Activated CD4-positive, alpha-beta T cell treated with anti-CD3 and anti-CD28 coated beads for 36 hours (primary cell): ENCODE results near the gene TNKS2. TPM values are rescaled to one million over a fixed set of nuclear protein-coding genes. Genes with fewer than 3 reads are reported as not detected.

Experiments used
- ATAC-seq: fragments of 200-7000 bp; cut with Tn5 transposase; one replicate; pipeline ENCODE4 v1.10.0; 2021; ENCODE audit warnings: mild to moderate bottlenecking, moderate library complexity
- CTCF ChIA-PET: fragments of 350-600 bp; sonication (Branson Sonifier 250); formaldehyde crosslinking; loops from one replicate; lab custom pipeline; 2021; ENCODE audit warnings: antibody characterized with exemption; lab: Charles Lee
- POLR2A ChIA-PET: fragments of 350-600 bp; sonication (Branson Sonifier 250); formaldehyde crosslinking; loops from one replicate; lab custom pipeline; 2021; ENCODE audit warnings: antibody characterized with exemption, inconsistent platforms; lab: Charles Lee
- DNase-seq: peaks from one replicate; pipeline ENCODE4 v3.0.0-alpha.2; 2020
- H3K27ac Mint-ChIP-seq: one replicate; pipeline ENCODE4 v1.8.0; 2021; ENCODE audit warnings: mixed read lengths
- H3K27me3 Mint-ChIP-seq: one replicate; pipeline ENCODE4 v1.8.0; 2021; ENCODE audit warnings: mixed read lengths
- H3K36me3 Mint-ChIP-seq: one replicate; pipeline ENCODE4 v1.8.0; 2021; ENCODE audit warnings: low read depth, mixed read lengths
- H3K4me1 Mint-ChIP-seq: one replicate; pipeline ENCODE4 v1.8.0; 2021; ENCODE audit warnings: mixed read lengths
- H3K4me3 Mint-ChIP-seq: one replicate; pipeline ENCODE4 v1.8.0; 2021; ENCODE audit warnings: mild to moderate bottlenecking, moderate library complexity, mixed read lengths
- H3K9me3 Mint-ChIP-seq: one replicate; pipeline ENCODE4 v1.8.0; 2021; ENCODE audit warnings: low read depth, mixed read lengths
- intact Hi-C, 2 experiments: fragments of 100-400 bp; cut with DNase I in 1 of 2; cut with micrococcal nuclease in 1 of 2; formaldehyde crosslinking; loops; one replicate each; pipeline versions ENCODE4 v1.14.2 to v1.15.1; 2022 to 2024; cut with DNase I, micrococcal nuclease
- total RNA-seq, 2 experiments: library from RNA; stranded (reverse); gene quantifications; one replicate each; pipeline ENCODE4 v1.2.3, GENCODE V29; 2021

The TNKS2 gene
- total RNA-seq, 2 experiments from 2014 or later = 32.0 to 35.7 TPM

DNA sequence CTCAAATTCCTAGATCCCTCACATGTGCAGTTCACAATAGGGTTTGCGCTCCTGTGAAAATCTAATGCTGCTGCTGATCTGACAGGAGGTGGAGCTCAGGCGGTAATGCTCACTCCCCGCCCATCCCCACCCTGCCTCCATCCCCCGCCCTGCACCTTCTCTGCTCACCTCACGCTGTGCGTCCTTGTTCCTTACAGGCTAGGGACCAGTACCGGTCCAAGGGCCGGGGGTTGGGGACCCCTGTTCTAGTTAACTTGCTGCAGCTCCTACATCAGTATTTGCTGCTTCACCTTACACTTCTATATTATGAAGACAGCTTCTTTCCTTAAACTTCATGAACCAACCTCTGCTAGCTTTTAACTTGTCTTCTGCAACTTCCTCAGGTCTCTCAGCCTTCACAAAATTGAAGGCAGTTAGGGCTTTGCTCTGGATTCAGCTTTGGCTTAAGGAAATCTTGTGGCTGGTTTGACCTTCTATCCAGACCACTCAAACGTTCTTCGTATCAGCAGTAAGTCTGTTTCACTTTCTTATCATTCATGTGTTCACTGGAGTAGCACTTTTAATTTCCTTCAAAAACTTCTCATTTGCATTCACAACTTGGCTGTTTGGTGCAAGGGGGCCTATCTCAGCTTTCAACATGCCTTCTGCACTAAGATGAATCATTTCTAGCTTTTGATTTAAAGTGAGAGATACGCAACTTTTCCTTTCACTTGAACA, 1.7 kb upstream of the TNKS2 start:
- H3K27ac Mint-ChIP-seq = peak overlapping the region; percentile 94

DNA sequence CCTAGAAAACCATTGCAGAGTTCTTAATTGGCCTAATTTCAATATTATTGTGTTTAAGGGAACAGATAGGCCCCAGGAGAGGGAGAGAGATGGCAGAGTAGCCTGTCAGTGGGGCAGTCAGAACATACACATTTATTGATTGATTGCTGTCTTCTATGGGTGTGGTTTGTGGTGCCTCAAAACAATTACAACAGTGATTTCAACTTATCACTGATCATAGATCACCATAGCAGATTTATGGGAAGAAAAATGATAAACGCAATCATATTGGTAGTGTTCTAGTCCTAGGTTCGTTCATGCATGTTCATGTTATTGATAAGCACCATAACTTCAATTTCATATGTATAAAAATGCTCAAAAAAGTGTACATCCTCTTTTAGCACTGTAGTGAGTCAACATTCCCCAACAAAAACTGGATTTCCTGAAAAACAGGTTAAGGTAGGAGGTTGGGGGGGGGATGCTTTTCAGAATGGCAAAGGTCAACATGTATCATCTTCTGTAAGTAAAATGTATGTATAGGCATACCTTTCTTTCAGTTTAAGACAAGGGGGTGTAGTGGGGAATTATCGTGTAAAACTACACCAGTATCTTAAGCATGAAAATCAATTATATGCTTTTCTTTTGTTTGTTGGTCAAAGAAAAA, 1.1 kb upstream of the TNKS2 start:
- H3K4me3 Mint-ChIP-seq = peak overlapping the region; percentile 94
- ATAC-seq = no peak
- ChIA-PET CTCF (interaction anchor here (0.8 to 2.4 kb wide), 6 partner anchors 8 to 127 kb away, joined by 3 to 14 read pairs (median 3); partner anchors contain the start of gene BTAF1), POLR2A (interaction anchor here (0.5 to 1.1 kb wide), 5 partner anchors 14 to 126 kb away, joined by 3 to 5 read pairs (median 4); partner anchors contain the start of gene BTAF1)
- H3K4me1 Mint-ChIP-seq = peaks cover 42% of the 10 kb centered on the region
- H3K27me3 Mint-ChIP-seq = no peaks in the 10 kb centered on the region
- peak overlapping the region; percentile 94 for H3K27ac Mint-ChIP-seq
- H3K9me3 Mint-ChIP-seq = no peaks in the 10 kb centered on the region
- intact Hi-C loops = loop anchor here (1.0 to 10.0 kb wide), 11 partner anchors 38 to 1905 kb away; partner anchors contain the start of genes BTAF1 (in 1 of the 2), EXOC6 (in 1 of the 2), FGFBP3 (in 1 of the 2) and FRA10AC1 (in 1 of the 2)
- H3K36me3 Mint-ChIP-seq = peaks cover 28% of the 10 kb centered on the region
- DNase-seq = no peak

More for the DNA sequence above, 1.7 kb upstream of the TNKS2 start:
- Mint-ChIP-seq H3K9me3 (no peaks in the 10 kb centered on the region), H3K36me3 (peaks cover 24% of the 10 kb centered on the region), H3K27me3 (no peaks in the 10 kb centered on the region), H3K4me1 (peaks cover 35% of the 10 kb centered on the region), H3K4me3 (peak overlapping the region; percentile 94)
- intact Hi-C loops = loop anchor here (1.0 to 10.0 kb wide), 14 partner anchors 38 to 1906 kb away; partner anchors contain the start of genes BTAF1 (in 1 of the 2), EXOC6 (in 1 of the 2), FGFBP3 (in 1 of the 2) and FRA10AC1 (in 1 of the 2)
- CTCF ChIA-PET = interaction anchor here (0.7 to 2.4 kb wide), 7 partner anchors 9 to 167 kb away, joined by 3 to 10 read pairs (median 3); partner anchors contain the start of gene BTAF1
- peak; percentile 80 for DNase-seq
- ATAC-seq = peak; percentile 66
- POLR2A ChIA-PET = interaction anchor here (0.5 to 1.1 kb wide), 3 partner anchors 15 to 127 kb away, joined by 3 to 5 read pairs (median 4); partner anchors contain the start of gene BTAF1

DNA sequence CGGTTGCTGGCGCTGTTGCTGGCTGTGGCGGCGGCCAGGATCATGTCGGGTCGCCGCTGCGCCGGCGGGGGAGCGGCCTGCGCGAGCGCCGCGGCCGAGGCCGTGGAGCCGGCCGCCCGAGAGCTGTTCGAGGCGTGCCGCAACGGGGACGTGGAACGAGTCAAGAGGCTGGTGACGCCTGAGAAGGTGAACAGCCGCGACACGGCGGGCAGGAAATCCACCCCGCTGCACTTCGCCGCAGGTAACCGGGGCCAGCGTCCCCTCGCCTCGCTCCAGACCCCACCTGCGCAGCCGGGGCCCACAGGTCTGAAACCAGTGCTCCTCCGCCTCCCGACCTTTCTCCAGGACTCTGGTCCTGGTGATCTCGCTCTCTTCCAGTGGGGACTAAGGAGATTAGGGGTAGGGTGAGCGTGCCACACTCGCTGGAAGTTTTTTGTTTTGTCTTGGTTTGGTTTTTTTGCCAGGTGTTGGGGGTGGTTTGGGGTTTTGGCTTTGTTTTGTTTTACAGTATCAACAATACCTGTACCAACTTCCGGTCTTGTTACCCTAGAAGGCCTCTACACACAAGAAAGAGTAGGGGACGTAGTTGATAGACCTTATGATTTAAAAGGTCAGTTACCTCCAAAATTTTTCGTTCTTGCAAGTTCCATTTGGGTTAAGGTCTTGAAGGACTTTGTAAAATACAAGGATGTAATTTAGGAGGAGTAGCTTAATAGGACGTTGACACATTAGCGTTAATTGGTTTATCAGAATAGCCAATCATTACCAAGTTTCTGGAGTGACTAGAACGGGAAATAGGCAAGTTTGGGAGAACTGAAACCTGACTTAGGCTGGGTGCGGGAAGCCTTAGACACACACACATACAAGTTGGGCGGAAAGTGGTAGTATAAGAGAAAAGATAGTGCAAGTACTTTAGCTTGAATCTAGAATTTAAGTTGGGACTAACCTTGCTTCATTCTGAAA, 704 bp downstream of the TNKS2 start:
- H3K36me3 Mint-ChIP-seq = peaks cover 41% of the 10 kb centered on the region
- H3K4me1 Mint-ChIP-seq = peaks cover 59% of the 10 kb centered on the region
- no peaks in the 10 kb centered on the region for H3K9me3 Mint-ChIP-seq
- DNase-seq = peak; percentile 69
- intact Hi-C loops = loop anchor here (1.0 to 10.0 kb wide), 14 partner anchors 109 to 1903 kb away; partner anchors contain the start of genes BTAF1 (in 1 of the 2), CPEB3 (in 1 of the 2), EXOC6 (in 1 of the 2) and FRA10AC1 (in 1 of the 2)
- peak; percentile 14 for ATAC-seq
- peak overlapping the region; percentile 99 for H3K27ac Mint-ChIP-seq
- POLR2A ChIA-PET = interaction anchor here (0.8 kb wide), 1 partner anchor 110 kb away, joined by 3 read pairs; the partner anchor contains the start of gene FGFBP3
- CTCF ChIA-PET = interaction anchor here (0.6 to 2.4 kb wide), 6 partner anchors 19 to 772 kb away, joined by 3 to 14 read pairs (median 4); partner anchors contain the start of gene BTAF1
- peak overlapping the region; percentile 94 for H3K4me3 Mint-ChIP-seq
- H3K27me3 Mint-ChIP-seq = no peaks in the 10 kb centered on the region

DNA sequence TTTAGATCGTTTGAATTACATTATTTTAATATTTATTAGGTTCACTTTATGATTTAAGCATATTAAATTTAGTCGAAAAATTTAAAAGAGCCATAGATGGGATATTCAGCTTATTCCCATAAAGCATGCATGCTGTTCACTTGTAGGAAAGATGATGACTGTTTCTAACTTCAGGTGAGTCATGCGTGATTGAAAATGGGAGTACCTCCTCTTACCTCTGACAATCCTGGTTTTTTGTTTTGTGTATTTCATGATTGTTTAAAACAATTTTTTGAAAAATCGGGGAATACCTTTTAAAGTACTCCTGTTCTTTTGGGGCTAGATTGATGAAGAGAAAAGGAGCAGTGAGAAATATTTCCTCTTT, 1.4 kb downstream of the TNKS2 start:
- intact Hi-C loops = loop anchor here (1.0 to 10.0 kb wide), 9 partner anchors 146 to 1903 kb away; partner anchors contain the start of genes EXOC6 (in 1 of the 2), FRA10AC1 (in 1 of the 2), KIF11 (in 1 of the 2) and PCGF5 (in 1 of the 2)
- peak overlapping the region; percentile 89 for H3K27ac Mint-ChIP-seq
- ATAC-seq = no peak

DNA sequence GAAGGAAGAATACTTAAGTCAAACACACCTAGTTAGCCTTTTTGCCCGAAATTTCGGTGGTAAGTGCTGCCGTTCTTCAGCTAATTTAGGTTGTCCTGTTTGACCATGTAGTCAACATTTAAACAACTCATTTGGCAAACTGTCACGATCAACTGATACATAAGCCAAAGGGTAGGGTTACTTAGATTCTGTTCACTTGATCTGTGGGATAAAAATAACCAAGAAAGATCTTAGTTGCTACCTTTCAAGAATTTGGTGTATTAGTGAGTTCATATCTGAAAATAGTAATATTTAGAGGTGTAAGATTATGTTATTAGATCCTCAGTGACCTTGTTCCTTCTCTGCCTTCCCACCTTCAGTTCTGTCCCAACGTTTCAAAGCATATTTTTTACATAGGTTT, 2.0 kb downstream of the TNKS2 start:
- no peak for DNase-seq
- Mint-ChIP-seq H3K36me3 (peaks cover 50% of the 10 kb centered on the region), H3K27me3 (no peaks in the 10 kb centered on the region), H3K4me3 (peak overlapping the region; percentile 94), H3K9me3 (no peaks in the 10 kb centered on the region), H3K27ac (peak overlapping the region; percentile 89), H3K4me1 (peaks cover 67% of the 10 kb centered on the region)
- ChIA-PET POLR2A (no interaction called here), CTCF (interaction anchor here (0.7 to 1.7 kb wide), 7 partner anchors 11 to 113 kb away, joined by 3 to 5 read pairs (median 3); no protein-coding TSS in a partner anchor)
- intact Hi-C loops = no loop called here
- ATAC-seq = no peak

More for the DNA sequence above, 1.4 kb downstream of the TNKS2 start:
- no peaks in the 10 kb centered on the region for H3K27me3 Mint-ChIP-seq
- DNase-seq = no peak
- peaks cover 48% of the 10 kb centered on the region for H3K36me3 Mint-ChIP-seq
- no peaks in the 10 kb centered on the region for H3K9me3 Mint-ChIP-seq
- H3K4me3 Mint-ChIP-seq = peak overlapping the region; percentile 94
- ChIA-PET CTCF (interaction anchor here (1.7 to 2.4 kb wide), 2 partner anchors 18 to 41 kb away, joined by 5 to 14 read pairs; no protein-coding TSS in a partner anchor), POLR2A (no interaction called here)
- H3K4me1 Mint-ChIP-seq = peaks cover 66% of the 10 kb centered on the region

DNA sequence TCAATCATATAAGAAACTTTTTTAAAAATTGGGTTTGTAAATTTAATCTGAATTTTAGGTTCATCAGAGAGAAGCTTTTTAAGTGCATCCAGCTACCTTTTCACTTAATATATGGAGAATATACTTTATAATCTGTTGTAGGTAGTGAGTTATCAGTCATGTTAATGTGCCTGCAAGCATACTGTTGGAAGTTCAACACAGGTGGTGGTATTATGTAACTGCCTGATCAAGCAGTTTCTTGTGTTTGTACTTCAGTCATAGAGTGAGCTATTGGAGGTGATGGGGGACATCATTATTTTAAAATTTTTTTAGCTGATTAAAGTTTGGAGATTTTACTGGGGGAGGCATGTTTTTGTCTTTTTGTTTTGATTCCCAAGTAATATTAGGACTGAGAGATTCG, 2.5 kb downstream of the TNKS2 start:
- H3K9me3 Mint-ChIP-seq = no peaks in the 10 kb centered on the region
- peaks cover 53% of the 10 kb centered on the region for H3K36me3 Mint-ChIP-seq
- peak overlapping the region; percentile 28 for H3K27ac Mint-ChIP-seq
- ATAC-seq (no peak), DNase-seq (no peak)
- H3K27me3 Mint-ChIP-seq = no peaks in the 10 kb centered on the region
- intact Hi-C loops = no loop called here
- peaks cover 70% of the 10 kb centered on the region for H3K4me1 Mint-ChIP-seq
- POLR2A ChIA-PET = no interaction called here
- peak overlapping the region; percentile 94 for H3K4me3 Mint-ChIP-seq
- CTCF ChIA-PET = interaction anchor here (0.7 to 1.7 kb wide), 7 partner anchors 11 to 112 kb away, joined by 3 to 5 read pairs (median 3); no protein-coding TSS in a partner anchor

DNA sequence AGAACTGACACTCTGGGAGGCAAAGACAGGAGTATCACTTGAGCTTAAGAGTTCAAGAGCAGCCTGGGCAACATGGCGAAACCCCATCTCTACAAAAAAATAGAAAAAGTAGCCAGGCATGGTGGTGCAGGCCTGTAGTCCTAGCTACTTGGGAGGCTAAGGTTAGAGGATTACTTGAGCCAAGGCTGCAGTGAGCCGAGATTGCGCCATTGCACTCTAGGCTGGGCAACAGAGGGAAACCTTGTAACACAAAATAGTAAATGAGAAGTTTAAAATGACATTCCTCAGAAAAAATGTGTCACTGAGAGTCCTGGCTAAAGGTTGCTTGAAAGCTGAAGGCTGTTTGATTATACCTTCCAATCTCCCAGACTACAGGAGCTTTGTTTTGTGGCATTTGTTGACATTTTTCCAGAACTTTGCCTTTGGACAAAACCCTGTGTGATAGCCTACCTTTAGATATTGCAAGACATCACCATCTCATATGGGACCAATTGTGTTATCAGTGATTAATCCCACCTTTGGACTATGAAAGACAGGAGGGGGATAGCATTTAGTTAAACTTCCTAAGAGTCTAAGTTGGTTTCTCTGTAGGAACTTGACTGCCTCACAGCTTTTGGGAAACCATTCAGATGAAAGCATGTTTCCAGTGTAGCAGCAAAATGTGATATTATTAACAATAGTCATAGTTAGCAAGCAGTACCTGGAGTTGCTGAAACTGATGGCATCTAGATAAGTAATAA, 5.3 kb downstream of the TNKS2 start:
- H3K27me3 Mint-ChIP-seq = no peaks in the 10 kb centered on the region
- no peak for ATAC-seq
- H3K4me1 Mint-ChIP-seq = peaks cover 78% of the 10 kb centered on the region
- no peak overlapping the region for H3K27ac Mint-ChIP-seq
- intact Hi-C loops = no loop called here
- ChIA-PET CTCF (interaction anchor here (1.0 kb wide), 1 partner anchor 11 kb away, joined by 3 read pairs; no protein-coding TSS in a partner anchor), POLR2A (interaction anchor here (0.6 kb wide), 2 partner anchors 53 to 772 kb away, joined by 5 to 7 read pairs; no protein-coding TSS in a partner anchor)
- no peak for DNase-seq
- H3K36me3 Mint-ChIP-seq = peaks cover 68% of the 10 kb centered on the region
- H3K9me3 Mint-ChIP-seq = no peaks in the 10 kb centered on the region
- no peak overlapping the region for H3K4me3 Mint-ChIP-seq

DNA sequence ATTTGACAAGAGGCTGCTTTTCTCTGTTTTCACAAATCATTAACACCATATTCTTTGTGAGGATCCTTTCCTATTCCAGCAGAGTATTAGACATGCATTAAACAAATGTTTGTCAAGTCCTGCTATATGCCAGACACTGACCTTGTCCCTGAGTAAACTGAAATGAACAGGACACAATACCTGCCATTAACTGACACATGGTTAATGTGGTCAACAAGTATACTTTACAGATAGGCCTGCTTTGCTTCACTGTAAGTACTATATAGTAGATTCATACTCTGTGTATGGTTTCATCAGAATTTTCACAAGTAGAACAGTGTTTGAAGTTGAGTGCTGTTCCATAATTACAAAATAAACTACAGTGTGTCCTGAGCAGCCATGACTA, 5.9 kb downstream of the TNKS2 start:
- Mint-ChIP-seq H3K9me3 (no peaks in the 10 kb centered on the region), H3K27me3 (no peaks in the 10 kb centered on the region), H3K4me3 (no peak overlapping the region), H3K36me3 (peaks cover 67% of the 10 kb centered on the region), H3K4me1 (peaks cover 81% of the 10 kb centered on the region), H3K27ac (peak overlapping the region; percentile 62)
- no peak for ATAC-seq
- POLR2A ChIA-PET = interaction anchor here (0.6 kb wide), 1 partner anchor 52 kb away, joined by 5 read pairs; no protein-coding TSS in a partner anchor
- intact Hi-C loops = no loop called here
- CTCF ChIA-PET = no interaction called here
- DNase-seq = no peak

DNA sequence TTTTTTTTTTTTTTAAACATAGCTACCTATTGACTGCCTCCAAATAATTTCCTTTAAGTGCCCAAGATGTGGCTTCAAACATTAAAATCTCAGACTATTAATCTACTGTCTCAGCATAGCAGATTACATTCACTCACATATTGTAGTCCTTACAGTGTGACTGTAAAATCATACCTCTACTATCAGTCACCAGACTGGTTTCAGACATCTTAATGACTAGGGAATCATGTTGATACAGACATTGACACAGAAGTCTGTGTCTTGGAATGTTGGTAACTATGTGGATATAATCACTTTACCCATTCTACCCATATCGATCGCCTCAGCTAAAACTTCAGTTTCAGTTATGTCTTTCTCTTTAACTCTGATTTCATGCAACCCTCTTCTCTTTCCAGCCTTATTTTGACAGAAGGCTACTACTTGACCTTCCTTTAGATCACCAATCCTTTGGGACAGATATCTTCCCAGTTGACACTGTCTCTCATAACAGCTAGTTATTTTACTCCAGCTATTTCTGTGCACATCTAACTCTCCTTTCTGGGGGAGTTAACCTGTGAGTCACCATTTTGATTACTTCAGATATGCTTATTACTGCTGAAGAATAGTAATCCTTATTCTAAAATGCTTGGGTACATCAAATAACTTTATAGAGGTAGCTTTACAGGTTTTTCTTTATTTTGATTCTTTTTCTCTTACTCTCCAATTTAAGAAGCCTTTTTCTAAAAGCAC, 7.0 kb downstream of the TNKS2 start:
- H3K36me3 Mint-ChIP-seq = peaks cover 59% of the 10 kb centered on the region
- POLR2A ChIA-PET = no interaction called here
- peaks cover 77% of the 10 kb centered on the region for H3K4me1 Mint-ChIP-seq
- no peaks in the 10 kb centered on the region for H3K9me3 Mint-ChIP-seq
- peak; percentile 69 for ATAC-seq
- CTCF ChIA-PET = interaction anchor here (0.6 to 0.7 kb wide), 2 partner anchors 9 to 204 kb away, joined by 3 read pairs; no protein-coding TSS in a partner anchor
- H3K27me3 Mint-ChIP-seq = no peaks in the 10 kb centered on the region
- H3K27ac Mint-ChIP-seq = peak overlapping the region; percentile 20
- H3K4me3 Mint-ChIP-seq = no peak overlapping the region
- DNase-seq = no peak
- intact Hi-C loops = no loop called here
